Inferior parietal cortex (tissue), 1 donor: ENCODE measurements around the gene ATIC.

ENCODE experiments used
- DNase-seq: peaks from one replicate; pipeline ENCODE4 v3.0.0-alpha.2; 2016; ENCODE audit errors: extremely low spot score

Gene ATIC

DNA sequence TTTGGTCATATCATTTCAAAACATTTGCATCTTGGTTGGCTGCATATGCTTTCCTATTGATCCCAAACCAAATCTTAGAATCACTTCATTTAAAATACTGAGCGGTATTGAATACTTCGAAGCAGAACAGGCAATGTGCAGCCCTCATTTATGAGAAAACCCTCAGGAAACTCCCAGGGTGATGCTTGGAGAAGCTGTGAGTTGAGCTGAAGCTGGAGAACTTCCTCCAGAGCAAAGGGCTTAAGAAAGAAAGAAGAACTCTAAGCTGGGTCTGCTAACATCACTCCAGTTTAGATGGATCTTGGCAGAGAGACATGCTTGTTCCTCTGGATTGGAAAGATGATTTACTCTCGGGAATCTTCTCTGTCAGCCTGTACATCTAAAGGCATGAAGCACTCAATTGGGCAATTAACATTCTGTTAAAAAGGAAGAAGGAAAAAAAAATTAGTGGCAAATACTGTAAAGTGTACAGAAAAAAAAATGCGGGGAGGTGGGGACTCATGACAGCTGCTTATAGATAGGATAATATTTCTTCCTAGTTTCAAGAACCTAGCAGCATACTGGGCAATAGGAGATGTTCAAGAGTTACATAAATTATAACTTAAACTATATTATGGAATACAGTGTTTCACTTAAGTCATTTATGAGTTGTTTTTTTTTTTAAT, 49.5 kb downstream of the ATIC start:
- DNase-seq, result no peak

DNA sequence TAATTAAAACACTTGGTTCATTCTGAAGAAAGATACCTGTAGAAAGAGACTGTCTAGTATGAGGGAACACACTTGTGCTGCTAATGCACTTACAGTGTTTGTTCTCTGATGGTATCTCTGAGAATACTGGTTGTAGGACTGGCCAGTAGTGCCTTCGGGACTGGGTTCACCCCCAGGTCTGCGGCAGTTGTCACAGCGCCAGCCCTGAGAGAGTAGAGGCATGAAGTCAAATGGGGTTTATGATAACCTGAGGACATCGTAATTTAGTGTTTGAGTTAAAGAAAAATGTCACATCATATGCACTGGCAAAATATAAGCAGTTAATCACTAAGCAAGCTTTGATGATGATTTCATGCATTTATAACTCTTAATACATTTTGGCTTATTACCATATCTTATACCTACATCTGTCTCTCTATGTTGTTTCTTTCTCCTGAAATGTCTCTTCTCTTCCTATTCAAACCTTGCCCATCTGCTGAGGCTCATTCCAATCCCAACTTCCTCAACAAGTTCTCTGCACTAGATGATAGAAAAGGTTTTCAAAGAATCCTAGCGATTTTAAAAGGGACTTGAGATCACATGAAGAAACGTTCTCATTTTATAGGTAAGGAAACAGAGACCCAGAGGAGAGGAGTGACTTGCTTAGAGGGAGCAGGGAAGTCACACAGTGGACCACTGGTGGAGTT, 50.2 kb downstream of the ATIC start:
- no peak for DNase-seq

DNA sequence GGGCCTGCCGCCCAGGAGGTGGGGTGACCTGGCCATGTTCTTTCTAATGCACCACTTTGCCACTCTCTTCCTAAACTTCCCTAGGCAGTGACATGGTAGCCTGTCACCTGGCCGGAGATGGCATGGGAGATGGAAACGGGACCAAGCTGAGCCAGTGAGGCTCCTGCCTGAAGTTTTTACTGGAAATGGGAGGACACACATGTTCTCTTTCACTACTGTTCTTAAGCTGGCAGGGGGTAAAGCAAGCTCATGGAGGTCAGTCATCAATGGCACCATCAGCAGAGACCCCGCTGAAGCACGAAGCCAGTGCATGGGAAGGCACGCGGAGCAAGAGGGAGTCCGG, 50.7 kb downstream of the ATIC start:
- no peak for DNase-seq

DNA sequence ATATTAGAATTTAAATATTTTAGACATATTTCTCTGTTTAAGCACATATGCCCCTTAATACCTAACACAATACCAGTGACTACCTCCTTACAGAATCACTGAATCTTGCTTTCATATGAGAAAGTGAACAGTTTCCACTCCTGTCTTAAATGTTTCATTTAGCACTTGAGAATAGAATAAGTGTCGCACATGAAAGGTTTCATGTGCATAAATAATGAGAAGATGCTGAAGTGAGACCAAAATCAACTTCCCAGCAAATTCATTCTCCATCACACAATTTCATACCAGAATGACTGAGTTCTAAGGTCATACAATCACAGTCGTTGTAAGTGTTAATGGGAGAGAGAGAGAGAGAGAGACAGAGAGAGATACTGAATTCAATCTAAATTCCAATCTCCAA, 51.2 kb downstream of the ATIC start:
- no peak for DNase-seq

DNA sequence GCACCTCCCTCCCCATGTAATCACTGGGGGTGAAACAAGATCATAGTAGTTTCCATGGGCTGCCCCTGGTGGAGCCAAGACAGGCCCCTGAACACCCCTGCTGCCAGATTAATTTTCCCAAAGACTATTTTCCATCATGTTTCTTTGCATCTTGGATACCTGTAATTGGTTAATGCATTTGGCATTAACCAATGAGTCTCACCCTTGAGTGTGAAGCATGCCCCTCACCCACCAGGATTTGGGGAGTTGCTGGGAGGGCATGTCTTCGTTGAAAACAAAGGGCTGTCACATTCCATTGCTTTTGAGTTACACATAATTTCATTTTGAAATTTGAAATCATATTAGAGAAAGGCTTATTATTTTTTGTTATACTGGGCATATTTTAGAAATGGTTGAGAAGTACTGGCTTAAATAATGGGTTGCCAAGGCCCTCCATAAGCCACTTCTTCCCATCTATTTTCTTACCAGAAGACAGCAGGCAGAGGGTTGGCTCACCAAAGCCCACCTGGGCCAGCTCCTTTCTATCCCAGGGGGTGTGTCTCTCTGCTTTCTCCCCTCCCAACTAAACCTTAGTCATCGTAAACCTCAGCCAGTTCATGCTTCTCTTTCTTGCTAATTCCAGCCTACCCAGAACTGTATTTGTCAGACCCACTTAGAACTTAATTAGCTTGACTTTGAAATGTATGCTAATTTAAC, 51.8 kb downstream of the ATIC start:
- DNase-seq, result no peak

DNA sequence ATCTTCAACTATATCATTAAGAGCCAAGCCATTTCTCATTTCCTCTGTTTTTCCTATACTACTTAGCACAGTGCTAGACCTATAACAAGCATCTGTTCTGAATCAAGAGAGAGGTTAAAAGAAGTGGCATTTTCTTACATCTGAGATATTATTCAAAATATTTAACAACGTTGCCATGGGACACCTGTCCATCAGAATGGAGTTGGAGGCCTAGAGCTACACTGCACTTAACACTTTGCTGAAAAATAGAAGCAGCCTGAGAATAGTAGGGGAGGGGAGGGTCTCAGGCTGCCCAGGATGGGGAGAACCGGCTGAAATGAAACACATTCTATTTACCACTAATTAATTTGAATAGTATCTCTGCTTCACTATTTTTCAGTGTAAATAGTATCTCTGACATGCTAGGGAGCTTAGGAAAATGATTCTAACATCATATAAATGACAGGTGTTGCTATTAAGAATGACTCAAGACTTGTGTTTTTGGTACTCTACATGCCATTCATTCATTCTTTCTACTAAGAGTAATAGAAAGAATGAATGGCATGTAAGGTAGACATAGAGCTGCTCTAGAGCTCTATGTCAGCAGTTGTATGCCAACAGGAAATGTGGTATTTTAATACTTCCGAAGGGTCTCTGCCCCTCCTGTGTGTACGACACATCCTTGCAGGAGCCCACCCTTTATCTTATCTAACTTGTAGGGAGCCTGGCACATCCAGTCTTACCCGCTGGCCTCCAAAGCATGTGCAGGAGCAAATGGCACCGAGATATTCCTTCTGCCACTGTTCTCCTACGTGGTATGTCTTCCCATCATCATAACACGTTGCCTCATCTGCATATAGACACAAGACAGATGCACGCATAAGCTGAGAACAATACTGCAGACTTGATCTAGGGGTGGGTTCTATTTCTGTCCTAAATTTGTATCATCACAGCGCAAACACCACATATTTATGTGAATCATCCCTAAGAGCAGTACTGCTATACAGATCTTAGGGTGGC, 52.6 kb downstream of the ATIC start:
- DNase-seq, result no peak

DNA sequence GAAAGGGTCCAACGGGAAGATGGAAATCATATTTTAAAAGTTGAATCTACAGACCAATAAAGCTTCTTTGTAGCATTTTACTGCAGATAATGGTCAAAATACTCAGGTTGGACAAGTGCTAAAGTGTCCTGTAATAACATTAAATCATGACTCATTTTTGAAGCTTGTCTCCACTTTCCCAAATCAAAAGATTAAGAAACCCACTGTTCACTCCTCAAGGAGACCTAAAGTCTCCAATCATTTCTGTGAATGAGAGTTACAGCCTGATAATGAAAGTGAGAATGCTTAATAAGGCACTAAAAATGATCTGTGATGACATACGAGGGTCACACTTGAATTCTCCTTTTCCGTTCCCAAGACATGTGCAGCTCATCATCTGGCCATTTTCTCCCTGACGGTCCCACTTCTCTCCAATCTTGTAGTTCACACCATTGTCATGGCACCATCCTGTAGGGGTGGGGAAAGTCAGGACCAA, 53.4 kb downstream of the ATIC start:
- DNase-seq, result no peak

DNA sequence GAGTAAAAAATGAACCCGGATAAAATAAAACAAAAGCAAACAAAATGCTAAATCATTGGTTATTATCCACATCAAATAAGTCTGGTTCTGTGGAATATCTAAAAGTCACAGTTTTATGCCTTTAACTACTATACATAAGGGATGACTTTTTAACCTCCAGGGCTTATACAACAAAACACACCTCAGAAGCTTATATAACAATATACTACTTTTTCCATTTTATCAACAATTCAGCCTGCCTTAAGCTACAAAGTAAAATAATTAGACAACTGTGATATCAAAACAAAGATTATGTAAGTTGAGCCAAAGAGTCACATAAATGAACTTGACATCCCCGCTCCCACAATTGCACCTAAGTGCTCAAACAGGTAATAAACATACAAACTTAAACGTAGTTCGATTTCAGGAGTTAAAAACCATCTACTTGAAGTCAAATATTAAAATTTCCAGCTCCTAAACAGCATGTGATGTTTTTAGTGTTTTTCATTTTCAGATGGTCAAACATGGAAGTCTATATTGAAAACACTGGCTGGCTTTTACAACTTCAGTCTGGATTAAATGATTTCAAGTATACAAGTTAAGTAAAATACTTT, 54.7 kb downstream of the ATIC start:
- no peak for DNase-seq

DNA sequence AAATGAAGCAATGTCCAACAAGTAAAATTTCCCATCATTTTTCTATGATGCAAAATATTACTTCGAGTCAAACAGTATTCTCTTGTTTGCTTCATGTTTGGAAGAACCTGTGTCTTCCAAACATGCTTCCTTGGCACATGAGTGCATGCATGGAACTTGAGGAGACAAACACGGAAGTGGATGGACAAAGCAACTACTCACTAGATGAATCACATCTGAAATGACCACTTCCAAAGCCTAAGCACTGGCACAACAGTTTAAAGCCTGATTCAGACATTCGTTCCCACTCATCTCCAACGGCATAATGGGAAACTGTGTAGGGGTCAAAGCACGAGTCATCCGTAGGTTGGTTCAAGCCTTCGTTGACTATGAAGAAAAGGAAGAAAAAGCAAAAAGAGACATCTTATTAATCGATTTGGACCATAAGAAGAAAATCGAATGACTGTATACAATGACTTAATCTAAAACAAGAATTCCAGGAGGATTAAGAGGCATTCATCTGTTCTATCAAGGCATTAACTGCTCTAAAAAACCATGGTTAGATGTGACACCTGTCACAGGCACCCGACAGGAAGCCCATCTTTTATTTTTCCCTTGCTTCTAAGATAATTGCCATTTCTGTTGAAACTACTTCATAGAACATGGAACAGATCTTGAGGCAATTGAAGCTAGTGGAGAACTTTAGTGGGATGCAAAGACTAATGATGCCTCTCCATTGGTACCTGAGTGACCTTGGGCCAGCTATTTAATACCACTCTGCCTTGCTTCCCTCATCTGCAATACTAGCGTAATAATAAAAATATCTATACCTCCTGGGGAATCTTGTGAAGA, 56.0 kb downstream of the ATIC start:
- no peak for DNase-seq

DNA sequence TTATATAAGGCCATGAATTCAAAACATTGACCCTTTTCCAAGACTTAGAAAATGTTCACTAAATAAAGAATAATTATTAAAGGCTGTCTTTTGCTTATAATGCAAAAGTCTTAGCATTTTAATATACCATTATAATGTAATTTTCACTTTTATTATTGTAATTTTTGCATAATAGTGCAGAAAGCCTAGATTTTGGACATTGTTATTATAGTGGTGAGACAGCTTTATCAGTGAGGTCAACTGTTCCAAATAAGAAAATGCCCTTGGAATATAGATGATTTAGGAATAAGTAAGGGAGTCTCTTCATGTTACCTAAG, 56.6 kb downstream of the ATIC start:
- DNase-seq, result no peak

DNA sequence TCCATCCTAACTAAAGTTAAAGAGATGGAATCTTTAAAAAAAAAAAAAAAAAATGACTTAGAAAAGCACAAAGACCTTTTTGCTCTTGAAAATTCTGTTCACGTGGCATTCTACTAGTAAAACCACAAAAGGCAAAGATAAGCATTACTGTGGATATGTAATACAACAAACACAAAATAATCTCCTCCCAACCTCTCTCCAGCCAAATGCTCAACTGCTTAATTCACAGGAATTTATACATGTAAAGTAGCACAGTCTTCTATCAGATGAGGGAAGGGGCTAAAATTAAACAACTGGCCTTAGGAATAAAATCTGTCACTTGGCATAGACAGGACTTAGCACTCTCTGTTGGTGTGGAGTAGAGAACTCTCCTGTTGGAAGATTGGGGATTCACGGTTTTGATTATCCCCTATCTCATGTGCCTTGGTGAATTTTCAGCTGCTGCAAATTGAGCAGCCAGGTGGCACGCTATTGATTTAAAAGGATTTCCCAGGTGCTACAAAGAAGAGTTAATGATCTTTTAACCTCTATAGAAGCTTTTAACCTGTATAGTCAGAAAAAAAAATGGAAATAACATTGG, 57.4 kb downstream of the ATIC start:
- no peak for DNase-seq

DNA sequence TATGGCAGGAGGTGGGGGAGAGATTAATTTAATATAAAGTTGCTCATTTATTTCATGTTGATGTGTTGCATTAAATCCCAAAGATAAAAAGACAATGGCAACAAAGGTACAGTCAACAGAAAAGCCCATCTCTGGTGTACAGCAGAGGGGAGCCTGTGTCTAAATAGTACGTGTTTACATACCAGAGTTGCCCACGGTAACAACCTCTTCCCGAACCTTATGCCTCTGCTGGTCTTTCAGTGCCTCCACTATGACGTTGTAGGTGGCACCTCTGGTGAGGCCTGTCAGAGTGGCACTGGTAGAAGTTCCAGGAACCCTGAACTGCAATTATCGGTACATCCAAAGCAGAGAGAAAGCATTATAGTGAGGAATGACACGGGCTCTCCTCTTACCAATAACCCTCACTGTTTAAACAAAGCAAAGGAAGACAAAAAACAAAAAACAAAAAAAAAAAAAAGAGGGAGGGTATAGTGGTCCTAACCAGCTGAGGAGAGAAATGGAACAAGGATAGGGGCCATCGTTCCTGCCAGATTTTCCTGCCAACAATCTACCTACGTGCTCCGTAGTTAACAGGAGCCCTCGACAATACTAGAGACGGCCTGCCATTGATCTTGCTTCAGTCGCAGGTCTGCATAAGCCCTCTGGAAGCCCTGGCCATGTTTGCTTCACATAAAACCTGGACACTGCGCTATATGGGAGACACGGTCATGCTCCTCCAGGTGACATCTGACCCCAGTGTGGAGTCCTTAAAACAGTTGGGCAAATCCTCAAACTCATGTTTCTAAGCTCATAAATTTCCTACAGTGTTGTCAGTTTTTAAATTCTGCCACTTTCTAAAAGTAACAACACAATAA, 58.5 kb downstream of the ATIC start:
- DNase-seq, result no peak

DNA sequence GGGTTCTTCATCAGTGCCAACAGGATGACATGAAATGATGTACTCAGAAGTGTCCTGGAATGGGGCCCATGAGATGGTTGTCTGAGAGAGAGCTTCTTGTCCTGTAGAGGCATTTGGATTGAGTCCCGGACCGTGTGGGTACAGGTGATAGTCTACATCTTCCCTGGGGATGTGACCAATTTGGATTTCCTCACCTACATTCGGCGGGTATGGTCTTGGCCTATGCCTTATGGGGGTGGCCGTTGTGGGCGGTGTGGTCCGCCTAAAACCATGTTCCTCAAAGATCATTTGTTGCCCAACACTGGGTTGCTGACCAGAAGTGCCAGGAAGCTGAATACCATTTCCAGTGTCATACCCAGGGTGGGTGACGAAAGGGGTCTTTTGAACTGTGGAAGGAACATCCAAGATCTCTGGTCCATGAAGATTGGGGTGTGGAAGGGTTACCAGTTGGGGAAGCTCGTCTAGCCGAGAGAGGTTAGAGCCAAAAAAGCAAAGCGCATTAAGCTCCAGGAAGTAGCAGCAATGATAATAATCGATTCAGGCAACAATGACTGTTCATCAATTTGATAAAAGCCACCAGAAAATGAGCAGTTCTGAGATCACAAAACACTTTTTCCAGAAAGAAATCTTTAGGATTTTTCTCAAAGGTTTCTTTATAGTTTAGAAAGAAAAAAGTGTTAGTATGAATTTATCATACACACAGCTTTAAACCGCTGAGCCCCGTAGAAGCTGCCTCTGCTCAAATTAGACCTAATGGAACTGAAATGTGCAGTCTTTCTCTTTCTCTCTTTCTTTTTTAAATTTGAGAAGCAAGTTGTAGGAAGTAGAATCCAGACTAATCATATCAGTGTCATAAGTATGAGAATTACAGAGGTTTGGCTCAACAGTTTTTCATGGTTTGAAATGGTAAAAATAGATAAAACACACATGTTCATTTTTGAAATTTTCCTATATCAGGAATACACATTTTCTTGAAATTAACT, 60.3 kb downstream of the ATIC start:
- no peak for DNase-seq

DNA sequence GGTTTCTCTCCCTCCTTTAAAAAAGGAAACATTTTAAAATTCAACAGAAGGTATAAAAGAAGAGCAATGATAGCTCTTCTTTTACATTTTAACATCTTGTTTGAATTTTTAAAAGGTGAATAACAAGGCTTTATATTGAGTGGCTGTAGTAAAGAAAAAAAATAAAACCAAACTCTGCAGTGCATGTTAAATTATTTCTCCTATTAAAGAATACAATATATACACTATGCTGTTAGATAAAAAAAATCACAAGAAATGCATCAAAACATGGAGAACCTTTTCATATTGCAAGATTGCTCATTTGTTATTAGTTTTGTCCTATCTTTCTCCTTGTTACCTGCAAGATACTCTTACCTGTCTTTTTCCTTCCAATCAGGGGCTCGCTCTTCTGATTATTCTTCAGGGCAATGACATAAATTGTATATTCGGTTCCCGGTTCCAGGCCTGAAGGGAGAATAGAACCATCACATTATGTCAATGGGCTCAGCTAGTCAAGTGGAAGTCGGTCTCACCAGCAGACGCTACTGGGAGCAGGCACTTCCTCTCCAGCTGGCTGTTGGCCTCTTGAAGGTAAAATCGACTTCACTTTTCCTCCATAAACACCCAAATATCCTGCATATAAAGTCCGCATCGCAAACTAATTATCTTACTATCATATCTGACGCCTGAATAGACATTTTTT, 61.2 kb downstream of the ATIC start:
- no peak for DNase-seq

DNA sequence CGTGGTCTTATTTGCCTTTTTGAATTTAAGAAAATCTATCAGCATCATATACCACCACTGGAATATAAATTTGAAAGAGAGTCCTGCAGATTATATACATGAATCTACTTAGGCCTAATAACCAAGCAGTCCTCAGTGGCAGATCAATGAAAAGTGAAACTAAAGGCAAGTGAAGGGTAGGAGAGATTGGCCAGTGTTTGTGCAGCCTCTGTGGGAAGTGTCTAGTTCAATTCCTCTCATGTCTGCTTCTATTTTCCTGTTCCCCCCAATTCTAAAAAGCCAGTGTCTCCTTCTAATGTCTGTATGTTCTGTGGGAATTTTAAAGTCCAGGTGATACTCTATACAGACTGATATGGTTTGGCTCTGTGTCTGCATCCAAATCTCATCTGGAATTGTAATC, 62.1 kb downstream of the ATIC start:
- no peak for DNase-seq

DNA sequence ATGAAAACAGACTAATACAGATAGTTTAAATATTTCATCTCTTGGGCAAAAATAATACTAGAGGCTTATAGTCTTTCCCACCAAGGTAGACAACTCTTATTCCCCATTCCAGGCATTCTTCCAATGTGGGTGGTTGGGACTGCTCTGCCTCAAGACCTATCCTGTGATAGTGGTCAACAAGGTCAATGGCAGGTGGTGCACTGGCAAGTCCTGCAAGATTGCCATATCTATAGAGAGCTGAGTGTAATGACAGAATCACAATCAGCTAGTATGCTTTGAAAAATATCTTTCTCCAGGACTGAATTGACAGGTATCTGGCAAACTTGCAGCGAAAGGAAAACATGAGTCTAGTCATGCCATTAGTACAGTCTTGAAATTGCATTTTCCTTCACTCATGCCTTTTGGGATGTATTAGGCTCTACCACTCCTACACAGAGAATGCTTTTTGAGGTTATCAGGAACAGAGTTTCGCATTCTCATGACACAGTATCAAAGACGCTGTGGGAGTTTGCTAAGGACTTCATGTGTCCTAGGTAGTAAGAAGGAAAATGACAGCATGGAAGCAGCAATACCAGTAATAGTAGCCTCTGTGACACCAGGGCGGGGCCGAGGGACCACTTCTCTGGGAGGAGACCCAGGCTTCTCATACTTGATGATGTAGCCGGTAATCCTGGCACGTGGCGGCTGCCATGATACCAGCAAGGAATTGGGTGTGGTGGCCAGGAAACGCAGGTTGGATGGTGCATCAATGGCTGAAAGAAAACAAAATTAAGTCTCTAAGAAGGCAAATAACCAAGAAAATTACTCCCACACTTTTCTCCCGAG, 63.0 kb downstream of the ATIC start:
- DNase-seq, result no peak

DNA sequence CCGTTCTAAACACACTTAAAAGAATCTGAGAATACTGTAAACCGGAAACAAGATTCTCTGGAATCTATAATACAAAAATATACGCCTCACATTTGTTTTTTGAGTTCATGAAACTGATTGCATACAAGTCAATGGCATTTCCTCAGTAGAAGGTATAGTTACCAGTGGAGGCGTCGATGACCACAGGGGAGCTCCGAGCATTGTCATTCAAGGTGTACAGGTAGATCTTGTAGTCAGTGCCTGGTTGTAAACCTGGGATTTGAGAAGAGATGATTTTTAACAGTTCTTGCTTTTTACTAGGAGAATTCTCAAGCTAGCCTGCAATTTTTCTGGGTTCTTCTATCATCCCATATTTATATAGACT, 63.6 kb downstream of the ATIC start:
- DNase-seq, result no peak
